Measurements from ENCODE around the gene POU2F2.

POU2F2 gene

DNA sequence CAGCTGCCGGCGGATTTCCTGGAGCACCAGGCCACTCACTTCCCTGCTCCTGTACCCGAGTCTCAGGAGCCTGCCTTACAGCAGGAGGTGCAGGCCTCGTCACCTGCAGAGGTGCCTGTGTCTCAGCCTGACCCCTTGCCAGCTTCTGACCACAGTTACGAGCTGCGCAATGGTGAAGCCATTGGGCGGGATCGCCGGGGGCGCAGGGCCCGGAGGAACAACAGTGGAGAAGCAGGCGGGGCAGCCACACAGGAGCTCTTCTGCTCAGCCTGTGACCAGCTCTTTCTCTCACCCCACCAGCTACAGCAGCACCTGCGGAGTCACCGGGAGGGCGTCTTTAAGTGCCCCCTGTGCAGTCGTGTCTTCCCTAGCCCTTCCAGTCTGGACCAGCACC is 53.0 kb downstream of the POU2F2 start:
- DNase-seq, result no peak

DNA sequence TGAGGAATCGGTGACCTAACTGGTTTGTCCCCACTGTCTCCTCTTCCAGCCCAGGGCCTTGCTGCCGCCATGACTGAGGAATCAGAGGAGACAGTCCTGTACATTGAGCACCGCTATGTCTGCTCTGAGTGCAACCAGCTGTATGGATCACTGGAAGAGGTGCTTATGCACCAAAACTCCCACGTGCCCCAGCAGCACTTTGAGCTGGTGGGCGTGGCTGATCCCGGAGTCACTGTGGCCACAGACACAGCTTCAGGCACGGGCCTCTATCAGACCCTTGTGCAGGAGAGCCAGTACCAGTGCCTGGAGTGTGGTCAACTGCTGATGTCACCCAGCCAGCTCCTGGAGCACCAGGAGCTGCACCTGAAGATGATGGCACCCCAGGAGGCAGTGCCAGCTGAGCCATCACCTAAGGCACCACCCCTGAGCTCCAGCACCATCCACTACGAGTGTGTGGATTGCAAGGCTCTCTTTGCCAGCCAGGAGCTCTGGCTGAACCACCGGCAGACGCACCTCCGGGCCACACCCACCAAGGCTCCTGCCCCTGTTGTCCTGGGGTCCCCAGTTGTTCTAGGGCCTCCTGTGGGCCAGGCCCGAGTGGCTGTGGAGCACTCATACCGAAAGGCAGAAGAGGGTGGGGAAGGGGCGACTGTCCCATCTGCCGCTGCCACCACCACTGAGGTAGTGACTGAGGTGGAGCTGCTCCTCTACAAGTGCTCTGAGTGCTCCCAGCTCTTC is 53.5 kb downstream of the POU2F2 start:
- DNase-seq, result no peak

GRCh38 chr19:42078058-42078457 is 54.2 kb downstream of the POU2F2 start:
- no peak for DNase-seq

DNA sequence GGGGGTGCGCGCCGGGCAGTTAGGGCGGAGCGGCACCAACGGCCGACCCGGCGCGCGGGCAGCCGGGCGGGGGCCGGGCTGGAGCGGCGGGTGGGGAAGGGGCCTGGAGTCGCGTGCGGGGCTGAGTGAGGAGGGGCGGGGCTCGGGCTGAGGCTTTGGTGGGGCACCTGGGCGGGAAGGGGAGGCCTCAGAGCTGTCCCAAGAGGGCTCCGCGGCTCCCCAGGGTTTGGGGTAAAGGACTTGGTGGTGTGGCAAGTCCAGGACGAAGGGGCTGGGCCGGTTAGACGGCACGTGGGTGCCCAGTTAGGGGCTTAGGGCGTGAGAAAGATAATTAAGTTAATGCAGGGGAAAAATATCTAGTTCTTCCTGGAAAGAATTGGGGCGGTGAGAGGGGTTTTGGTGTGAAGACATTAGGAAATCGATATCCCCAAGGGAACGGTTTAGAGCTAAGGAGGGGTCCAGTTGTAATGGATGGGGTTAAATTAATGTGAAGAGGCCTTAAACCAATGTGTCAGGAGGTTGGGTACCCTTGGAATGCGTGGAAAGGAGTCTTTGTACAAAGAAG is 55.8 kb downstream of the POU2F2 start:
- no peak for DNase-seq

DNA sequence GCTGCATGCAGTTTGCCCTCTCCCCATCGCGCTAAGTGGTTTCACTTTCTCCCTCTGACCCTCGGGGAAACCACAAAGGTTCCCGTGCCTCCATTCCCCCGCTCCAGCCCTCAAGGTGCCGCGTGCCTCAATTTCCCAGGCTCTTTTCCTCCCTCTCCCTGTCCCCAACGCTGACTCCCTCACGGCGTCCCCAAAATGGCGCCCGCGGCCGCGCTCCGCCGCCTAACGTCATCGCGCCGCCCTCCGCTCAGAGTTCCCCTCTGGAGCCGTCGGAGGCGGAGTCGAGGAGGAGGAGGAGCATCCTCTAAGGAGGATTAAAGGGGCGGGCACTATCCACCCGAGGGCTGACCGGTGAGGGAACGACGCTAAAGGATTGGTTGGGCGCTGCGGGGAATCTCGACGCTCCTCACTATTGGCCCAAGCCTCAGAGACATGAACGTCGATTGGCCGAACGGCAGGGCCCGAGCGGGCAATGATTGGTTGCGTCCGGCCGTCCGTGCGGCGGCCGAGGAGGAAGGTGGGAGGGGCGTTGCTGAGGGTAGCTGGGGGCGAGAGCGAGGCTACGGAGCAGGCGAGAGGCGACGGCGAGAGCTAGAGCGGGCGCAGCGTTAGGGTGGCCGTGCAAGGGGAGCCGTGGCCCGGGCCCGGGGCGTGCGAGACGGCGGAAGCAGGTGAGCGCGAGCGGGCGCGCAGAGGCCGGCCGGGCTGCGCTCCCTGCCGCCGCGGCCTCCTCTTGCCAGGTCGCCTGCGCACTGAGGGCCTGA is 56.4 kb downstream of the POU2F2 start, which contains the start of gene ZNF574:
TSS of gene ZNF574 (plus strand) at position 551 of the 764 bp plus-strand sequence. CDS start 2,441 bp downstream, outside the sequence.
- peak; percentile 99 for DNase-seq

GRCh38 chr19:42075364-42075615 is 57.0 kb downstream of the POU2F2 start:
- DNase-seq, result no peak

DNA sequence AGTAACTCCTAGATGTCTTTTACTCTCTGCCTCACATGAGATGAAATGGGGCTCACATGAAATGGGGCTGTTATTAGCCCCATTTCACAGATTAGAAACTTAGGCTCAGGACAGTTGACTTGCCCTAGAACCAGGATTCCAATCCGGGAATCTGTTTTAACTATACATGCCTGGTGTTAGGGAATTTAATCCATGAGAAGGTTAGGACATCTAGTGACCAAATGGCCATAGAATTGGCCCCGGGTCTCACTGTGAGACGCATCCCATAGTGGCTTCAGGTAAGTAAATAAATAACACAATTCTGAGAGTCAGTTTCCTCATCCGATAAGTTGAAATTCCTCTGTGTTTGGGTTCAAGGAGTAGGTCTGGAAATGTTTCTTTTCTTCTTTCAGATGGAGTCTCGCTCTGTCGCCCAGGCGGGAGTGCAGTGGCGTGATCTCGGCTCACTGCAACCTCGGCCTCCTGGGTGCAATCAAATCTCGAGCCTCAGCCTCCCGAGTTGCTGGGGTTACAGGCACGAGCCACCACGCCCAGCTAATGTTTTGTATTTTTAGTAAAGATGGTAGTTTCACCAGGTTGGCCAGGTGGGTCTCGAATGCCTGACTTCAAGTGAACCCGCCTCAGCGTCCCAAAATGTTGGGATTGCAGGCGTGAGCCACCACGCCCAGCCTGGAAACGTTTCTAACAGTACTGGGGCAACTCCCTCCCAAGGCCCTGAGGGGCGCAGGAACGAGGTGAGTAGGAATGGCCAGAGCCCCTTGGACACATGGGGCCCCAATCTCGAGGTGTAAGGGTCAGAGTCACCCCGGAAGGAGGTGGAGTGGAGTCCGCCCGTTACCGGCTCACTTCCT is 57.5 kb downstream of the POU2F2 start:
- DNase-seq, result peak in 1 of 2 experiments; percentile 14

- no peak for DNase-seq
Observed at GRCh38 chr19:42071247-42071646, 61.0 kb downstream of the POU2F2 start.

DNA sequence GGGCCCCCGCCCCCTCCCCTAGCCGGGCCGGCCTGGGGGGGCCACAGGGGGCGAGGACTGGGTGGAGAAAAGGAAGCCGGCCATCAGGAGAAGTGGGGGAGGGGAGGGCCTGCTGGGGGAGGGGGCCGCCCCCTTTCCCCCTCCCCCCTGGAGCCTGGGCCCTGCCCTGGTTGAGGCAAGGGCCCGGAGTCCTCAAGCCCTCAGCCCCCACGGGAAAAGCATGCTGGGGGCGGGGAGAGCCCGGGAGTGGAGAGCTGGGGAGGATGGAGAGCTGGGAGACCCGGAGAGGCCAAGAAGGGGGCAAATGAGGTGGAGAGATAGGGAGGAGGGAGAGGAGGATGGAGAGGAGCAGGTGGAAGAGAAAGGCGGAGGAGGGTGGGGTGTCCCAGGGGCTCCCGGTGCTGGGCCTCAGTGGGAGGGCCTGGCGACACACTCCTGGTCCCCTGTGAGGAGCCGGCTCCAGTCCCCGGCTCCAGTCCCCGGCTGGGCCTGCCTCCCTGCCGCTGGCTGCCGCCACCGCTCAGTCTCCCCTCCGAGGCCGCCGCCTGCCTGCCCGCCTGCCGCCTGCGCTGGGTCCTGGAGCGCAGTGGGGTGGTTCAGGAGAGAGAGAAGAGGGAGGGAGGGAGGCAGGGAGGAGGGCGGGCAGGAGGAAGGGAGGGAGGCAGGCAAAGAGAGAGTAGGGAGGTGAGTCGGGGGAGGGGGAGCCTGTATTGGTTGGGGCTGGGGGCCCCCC is 62.5 kb downstream of the POU2F2 start, which contains the start of gene GRIK5:
TSS of gene GRIK5 (minus strand) at position 588 of the 733 bp plus-strand sequence. CDS start 4,436 bp downstream, outside the sequence.
- DNase-seq, result peak; percentile 13 to 15

- no peak for DNase-seq
Observed at GRCh38 chr19:42068756-42069571, 63.3 kb downstream of the POU2F2 start.

DNA sequence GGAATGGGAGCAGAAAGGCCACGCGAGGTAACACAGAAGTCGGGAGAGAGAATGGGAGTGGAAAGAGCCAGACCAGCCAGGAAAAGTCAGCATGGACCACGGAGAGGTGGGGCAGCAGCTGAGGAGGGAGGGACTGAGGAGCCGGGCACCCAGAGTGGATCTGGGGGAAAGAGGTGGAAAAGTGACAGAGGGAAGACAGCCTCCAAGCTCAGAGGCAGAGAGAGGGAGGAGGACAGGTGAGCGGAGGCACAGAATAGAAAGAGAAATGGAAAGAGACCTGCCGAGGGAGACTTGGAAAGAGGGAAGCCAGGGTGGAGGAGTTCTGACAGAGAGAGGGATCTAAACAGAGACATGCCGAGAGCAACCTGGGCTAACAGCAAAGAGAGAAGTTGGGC is 63.9 kb downstream of the POU2F2 start:
- DNase-seq, result no peak

- no peak for DNase-seq
Observed at GRCh38 chr19:42067315-42067888, 64.8 kb downstream of the POU2F2 start.

DNA sequence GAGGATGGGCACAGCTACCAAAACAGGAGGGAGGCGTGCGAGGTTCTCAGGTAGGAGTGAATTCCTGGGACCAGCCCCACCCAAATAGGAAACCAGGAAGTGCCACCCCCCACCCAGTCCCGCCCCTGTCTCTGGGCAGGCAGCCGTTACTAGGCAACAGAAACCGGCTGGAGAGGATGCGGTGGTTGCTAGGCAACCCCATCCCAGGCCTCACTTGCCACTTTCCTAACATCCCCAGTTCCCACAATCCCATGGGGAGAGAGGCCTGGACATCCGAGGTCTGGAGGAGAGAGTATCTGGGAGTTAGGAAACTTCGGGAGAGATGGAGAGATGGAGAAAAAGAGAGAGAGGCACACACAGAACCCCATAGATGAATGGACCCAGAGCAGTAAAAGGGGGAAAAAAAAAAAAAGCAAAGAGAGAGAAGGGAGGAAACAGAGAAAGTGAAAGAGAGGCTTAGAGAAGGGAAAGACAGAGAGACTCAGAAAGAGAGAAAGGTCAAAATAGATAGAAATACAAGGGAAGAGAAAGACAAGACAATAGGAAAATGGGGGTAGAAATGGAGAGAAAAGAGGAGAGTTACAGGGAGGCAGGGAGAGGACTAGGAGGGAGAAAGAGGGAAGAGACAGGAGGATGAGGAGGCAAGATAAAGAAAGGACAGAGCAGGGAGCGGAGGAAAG is 66.0 kb downstream of the POU2F2 start:
- DNase-seq, result peak in 1 of 2 experiments; percentile 18

DNA sequence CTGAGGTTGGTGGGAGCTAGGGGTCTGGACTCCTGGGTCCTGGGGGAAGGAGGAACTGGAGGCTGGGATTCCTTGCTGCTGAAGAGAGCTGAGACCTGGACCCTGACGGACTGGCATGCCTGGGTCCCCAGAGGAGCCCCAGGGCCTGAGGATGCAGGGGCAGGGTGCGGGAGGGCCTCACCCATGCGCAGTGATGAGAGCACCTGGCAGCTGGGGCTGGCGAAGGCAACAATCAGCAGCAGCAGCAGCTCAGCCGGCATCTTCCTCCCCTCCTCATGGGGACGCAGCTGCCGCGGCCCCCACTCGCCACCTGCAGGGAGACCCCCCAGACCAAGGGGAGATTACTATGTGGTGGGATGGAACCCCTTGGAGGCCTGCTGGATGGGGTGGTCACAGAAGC is 66.7 kb downstream of the POU2F2 start:
- no peak for DNase-seq

- DNase-seq, result no peak
Observed at GRCh38 chr19:42065051-42065450, 67.2 kb downstream of the POU2F2 start.

DNA sequence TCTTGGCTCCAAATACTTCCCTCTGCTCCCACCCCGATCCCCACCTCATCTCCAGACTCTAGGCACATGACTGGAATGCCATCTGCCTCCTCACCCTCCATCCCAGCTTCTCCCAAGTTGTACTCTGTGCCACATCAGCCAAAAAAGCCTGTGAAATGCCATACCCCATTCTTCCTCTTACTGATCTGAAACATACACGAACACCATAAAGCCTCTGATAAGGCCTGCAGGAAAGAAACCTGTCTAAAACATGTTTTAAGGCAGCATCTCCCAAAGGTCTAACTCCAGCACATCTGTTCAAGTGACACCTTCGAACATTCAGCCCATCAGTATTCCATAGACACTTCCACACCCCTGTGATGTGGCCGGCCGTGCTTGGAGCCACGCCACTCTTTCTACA is 67.8 kb downstream of the POU2F2 start:
- DNase-seq, result no peak

DNA sequence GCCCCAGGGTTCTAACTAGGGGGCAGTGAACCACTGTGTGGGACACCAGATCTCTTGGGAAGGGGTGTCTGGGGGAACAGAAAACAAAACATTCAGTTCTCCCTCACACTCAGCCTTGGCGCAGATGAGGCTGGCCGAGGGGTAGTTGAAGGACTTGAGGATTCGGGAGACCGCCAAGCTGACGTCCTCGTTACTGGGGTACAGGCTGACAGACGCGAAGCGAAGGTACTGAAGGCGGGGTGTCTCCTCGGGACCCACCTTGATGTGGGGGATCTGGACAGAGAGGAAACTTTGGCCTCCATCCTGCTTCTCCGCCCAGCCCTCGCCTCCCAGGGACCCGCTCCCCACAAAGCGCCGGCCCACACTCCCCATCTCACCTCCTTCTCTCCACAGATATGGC is 69.9 kb downstream of the POU2F2 start:
- no peak for DNase-seq

- DNase-seq, result no peak
Observed at GRCh38 chr19:42060117-42060516, 72.1 kb downstream of the POU2F2 start.

DNA sequence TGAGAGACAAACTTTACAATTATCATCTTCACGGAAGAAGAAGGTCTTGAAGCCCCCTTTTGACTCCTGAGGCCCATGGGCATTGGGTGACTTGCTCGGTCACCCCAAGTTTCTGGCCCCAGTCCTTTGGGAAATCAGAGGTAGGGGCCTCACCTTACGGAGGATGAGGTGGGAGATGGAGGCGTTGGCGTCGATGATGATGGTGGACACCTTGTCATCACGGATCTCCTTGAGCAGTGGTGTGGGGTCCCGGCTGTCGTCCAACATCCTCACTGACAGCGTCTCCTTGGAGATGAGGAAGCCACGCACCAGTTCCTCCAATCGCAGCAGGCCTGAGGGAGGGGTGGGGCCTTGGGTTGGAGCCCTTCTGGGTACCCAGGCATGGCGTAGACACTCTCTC is 73.0 kb downstream of the POU2F2 start:
- no peak for DNase-seq

- no peak for DNase-seq
Observed at GRCh38 chr19:42057846-42058245, 74.4 kb downstream of the POU2F2 start.

- no peak for DNase-seq
Observed at GRCh38 chr19:42054205-42054604, 78.0 kb downstream of the POU2F2 start.
